Dedifferentiated amniotic fluid mesenchymal stem cell (primary cell): ENCODE results near the gene TSPAN18.
"Not testable (repeated sequence)": the region's sequence is repeated elsewhere in the genome, so short reads cannot be mapped to it uniquely, and the experiment has no call there.

Experiments
- DNase-seq: peaks from one replicate; pipeline ENCODE4 v3.0.0-alpha.2; 2016; ENCODE audit errors: extremely low spot score

The TSPAN18 gene

DNA sequence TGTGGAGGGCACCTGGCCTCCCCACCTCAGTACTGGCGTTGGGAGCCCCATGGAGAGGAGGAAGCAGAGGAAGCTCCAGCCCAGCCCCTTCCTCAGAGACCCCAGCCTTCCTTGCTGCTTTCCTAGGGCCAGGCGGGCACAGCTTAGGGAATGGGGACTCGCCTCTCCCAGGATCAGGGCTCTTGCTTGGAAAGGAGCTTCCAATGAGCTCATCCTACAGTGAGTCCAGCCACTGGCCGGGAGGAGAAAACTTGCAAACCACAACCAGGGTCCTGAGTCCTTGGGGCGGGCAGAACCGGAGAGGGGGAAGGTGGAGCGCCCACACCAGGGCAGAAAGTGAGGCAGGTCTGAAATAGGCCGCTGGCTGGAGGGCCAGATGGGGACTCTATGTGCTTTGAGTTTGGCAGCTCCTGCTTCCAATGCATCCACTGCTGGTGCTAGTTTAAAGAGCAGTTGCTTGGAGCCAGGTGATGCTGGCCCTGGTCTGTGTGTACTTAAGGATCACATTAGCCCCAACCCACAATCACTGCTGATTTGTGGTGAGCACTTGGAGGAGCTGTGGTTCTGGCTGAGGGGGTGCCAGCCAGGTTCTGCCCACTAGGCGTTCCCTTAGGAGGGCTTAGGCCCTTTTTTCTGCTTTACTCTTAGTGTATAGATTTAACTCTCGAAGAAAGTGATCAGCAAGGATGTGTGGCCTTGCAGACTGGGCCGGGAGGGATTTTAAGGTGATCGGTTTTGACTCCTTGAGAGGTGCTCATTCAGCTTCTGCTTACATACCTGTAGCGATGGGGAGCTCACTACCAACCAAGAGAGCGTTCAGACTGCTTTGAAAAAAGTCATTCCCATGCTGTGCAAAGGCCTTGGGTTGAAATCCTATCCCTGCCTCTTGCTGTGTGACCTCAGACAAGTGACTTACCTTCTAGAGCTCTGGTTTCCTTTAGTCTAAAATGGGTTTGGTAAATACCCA, 142.0 kb downstream of the TSPAN18 start:
- DNase-seq: no peak

DNA sequence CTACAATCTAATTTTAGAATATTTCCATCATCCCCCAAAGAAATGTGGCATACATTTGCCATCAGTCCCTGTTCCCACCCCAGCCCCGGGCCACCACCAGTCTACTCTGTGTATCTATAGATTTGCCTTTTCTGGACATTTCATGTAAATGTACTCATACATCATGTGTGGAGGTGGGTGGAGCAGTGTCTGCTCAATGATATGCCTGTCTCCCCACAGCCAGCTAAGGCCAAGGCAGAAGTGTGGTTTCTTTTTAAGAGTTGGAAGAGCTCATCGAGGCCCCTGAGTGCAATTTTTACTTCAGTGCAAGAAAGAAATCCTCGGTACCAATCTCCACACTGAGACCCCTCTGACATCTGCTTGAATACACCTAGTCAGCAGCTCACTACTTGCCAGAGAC, 143.4 kb downstream of the TSPAN18 start:
- DNase-seq: no peak

DNA sequence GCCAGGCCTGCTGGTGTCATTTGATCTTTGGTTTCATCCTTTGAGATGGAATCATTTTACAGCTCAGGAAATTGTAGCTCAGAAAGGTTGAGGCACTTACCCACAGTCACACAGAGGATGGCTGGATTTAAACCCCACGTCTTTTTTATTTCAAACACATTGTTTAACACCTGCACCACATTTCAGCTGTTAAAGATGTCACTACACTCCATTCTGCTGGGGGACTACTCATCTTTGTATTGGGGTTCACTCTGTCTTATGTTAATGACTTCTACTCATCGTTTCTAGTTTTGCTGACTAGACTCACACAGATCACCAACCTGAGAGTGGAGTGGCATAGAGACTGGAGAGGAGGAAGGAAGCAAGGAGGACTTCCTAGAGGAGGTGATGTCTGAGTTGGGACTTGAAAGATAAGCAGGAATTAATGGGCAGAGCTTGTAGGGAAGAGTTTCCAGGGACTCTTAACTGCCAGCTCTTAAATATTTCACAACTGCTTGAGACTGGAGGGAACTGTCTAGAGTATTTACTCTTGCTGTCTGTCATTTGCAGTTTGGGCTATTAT, 143.9 kb downstream of the TSPAN18 start:
- no peak for DNase-seq

DNA sequence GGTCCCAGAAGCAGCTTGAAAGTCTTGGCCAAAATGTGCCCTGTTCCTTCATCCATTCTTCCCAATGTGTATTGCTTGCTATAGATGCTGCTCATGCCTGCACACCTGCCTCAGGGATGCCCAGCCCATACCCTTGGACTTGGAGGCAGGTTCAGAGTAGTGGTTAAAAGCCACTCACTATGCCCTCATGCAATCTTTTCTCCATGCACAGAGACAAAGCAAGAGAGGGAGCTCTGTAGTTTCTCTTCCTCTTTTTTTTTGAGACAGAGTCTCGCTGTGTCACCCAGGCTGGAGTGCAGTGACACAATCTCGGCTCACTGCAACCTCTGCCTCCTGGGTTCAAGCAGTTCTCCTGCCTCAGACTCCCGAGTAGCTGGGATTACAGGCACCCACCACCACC, 144.9 kb downstream of the TSPAN18 start:
- not testable (repeated sequence) for DNase-seq

DNA sequence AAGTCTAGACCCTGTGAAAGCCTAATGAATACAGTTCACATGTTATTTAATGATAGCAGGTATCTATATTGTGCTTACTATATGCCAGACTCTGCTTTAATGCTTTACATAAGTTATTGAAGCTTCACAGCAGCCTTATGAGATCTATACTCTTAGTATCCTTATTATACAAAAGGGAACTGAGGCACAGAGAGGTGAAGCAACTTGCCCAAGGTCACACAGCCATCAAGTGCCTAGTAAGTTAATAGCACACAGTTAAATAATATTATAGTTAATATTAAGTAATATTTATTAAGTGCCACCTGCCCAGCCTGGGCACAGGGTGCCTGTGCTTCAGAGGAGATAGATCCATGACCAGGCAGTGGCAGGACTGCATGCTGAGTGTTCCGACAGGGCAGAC, 145.8 kb downstream of the TSPAN18 start:
- no peak for DNase-seq

DNA sequence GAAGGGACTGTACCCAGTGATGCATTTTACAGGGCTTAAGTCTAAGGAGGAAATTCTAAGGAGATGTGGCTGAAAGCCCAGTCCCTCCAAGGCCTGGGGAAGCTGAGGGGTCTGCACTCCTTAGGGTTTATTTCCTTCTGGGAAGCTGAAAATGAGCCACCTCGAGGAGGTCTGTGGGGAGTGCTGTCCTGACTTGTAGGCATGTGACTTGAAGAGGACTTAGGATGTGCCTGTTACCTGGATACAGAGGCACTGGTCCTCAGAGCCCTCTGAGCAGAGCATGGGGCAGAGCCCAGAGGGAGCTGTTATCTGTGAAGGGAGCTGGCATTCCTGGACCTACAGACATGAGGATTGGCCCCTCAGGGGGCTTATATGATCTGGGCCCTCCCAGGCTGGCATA, 146.8 kb downstream of the TSPAN18 start:
- DNase-seq: no peak

DNA sequence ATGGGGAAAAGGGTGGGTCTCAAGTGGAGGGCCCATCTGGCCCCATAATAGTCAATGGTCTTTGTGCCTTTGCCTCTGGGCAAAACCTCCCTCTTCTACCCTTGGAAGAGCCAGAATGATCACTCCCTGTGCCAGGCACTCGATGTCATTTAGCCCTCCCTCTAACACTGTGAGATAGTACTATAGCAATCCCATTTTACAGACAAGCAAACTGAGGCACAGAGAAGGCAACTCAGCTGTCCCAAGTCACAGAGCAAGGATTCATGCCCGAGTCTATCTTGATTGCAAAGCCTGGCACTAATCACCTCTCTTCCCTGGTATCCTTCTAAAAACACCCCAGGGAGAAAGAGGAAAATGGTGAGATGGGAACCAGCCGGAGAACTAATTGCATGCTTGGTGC, 147.5 kb downstream of the TSPAN18 start:
- DNase-seq: no peak

DNA sequence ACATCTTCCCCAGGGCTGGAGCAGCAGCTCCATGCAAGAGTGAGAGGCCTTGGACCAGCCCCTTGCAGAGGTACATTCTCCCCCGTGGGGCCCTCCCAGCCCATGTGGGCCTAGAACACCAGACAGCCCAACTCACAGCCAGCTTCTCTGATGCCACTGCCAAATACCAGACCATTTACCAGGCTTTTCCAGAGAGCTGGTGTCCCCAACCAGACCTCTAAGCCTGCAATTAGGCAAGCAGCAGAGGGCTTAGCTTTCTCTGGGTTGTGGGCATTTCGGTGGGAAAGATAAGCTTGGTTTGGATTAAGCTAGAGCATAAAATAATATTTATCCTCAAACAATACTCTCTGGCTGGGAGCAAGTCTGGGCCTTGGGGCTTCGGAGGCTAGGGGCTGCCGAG, 148.3 kb downstream of the TSPAN18 start:
- no peak for DNase-seq

DNA sequence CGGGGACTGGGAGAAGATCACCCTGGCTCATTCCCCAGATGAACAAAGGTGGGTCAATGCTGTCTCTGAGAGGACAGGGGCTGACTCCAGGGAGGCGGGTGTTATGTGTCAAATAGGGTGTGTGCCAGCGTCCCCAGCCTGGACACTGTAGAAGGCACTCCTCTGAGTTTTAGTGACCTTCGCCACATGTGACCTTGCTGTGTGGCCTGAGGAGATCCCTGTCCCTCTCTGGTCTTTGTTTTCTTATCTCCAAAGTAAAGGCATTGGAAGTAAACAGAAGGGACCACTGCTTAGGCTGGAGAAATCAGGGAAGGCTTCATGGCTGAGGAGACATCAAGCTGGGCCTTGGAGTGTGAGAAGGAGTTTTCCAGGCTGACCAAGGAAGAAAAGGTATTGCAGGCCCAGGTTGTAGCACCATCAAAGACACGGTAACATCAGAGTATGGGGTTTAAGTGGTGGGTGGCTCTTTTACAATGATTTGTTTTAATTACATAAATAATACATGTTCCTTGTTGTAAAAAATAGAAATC, 149.5 kb downstream of the TSPAN18 start:
- no peak for DNase-seq

DNA sequence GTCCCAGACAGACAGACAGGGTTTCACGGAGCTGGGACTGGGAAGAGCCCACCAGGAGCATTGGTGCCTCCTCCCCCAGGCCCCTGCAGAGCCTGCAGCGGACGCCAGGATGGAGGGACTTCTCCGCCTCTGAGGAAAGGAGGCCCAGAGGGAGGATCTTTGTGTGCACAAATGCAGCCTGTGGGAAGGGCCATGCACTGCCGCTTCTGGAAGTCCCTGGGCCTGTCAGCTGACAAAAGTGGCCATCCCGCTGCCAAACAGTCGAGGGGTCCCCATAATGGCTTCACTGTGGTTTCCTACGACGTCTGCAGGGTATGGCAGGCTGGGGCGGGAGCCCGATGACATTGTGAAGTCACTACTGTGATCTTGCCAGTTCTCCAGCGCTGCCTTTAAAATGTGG, 150.1 kb downstream of the TSPAN18 start:
- DNase-seq: no peak

DNA sequence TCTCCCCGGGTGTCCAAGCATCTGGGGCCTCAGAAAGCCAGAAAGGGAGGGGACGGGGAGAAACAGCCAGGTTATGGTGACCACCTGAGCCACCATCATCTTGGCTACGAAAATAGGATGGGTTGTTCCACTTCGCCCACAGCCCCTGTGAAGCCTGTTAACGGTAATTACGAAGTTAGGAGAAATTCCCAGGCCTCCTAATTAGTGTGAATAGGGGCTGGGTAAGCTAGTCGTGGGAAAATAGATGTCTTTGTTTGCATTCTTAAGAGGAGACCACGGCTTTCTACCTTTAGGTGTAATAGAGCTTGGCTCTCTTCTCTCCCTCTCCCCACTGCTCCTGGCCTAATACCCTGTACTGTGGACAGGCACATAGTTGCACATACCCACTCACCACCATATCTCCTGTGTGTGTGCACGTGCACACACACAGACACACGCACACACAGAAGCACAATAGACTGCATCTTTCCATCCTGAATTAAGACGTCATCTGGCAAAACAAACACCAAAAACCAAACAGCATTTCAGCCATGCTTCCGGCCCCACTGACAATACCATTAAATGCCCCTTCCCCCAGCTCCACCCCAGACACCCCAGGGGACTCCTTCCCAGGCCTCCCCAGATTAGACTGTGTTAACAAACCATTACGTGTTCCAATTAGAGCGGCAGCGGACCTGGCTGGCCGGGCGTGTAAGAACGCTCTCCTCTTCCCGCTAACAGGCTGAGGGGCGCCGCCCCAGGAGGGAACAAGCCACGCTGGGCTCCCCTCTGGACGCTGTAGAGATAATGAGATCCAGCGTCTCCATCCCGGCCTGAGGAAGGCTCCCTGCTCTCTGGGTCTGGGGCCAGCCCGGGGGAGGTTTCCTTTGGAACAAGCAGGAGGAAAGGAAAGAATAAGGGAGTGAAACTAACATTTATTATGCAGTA, 151.1 kb downstream of the TSPAN18 start:
- DNase-seq: no peak

DNA sequence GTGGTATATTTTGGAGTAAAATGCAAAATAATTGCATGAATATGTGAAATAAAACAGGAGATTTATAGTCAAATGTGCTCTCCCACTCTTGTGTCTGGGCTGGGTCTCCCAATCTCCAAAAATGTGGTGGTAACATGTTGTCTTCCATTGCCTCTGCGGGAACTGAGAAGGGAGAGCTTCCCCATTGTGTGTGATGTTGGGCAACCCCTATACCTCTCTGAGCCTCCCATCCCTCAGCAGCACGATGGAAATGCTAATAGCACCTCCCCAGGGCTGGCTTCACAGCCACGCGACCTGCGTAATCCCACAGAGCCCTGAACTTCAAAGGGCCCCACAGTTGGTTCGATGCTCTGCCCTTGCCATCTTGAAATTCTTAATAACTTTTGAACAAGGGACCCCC, 151.9 kb downstream of the TSPAN18 start:
- no peak for DNase-seq

DNA sequence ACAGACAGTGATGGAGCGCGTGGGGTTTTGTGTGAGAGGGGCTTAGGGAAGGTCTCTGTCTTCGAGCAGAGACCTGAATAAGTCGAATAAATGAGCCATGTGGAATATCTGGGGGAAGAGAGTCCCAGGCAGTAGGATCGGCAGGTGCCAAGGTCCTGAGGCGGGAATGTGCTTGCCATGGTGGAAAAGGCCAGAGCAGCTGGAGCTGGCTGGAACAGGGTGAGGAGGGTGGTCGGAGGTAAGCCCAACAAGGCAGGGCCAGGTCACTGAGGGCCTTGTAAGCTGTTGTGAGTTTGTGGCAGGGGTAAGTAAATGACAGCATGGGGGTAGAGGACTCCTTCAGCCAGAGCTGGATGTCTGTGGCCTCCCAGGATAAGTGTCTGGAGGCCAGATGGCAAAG, 152.7 kb downstream of the TSPAN18 start:
- no peak for DNase-seq

DNA sequence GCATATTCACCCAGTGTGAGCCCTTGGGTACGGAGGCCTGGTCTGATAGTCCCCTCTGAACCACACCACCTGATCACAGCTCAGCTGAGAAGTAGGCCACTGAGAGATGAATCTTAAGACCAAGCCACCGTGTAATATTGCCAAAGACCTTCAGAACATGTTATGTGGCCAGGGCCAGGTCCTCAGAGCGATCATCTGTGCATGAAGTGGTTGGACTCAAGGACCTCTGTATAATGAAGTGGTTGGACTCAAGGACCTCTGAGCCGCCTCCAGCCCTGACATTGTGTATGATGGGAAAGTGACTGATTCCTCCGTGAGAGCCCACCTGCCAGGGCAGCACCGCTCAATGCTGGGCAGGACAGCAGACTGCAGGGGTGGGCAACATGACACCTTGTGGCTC, 153.7 kb downstream of the TSPAN18 start:
- DNase-seq: no peak

DNA sequence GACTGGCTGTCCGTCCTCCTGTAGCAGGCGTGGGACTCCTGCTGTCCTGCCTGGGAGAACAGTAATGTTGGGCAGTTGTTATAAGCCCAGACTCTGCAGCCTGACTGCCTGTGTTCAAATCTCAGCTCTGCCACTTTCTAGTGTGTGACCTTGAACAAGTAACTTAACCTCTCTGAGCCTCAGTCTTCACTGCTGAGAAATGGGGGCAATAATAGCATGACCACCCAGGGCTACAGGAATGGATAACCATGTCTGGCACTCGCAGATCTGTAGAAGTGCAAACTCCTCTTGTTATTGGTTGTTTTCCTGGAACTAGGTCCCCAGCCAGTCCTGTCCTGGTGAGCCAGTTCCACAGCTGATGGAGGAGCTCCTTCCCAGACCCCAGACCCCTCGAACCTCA, 154.2 kb downstream of the TSPAN18 start:
- no peak for DNase-seq

DNA sequence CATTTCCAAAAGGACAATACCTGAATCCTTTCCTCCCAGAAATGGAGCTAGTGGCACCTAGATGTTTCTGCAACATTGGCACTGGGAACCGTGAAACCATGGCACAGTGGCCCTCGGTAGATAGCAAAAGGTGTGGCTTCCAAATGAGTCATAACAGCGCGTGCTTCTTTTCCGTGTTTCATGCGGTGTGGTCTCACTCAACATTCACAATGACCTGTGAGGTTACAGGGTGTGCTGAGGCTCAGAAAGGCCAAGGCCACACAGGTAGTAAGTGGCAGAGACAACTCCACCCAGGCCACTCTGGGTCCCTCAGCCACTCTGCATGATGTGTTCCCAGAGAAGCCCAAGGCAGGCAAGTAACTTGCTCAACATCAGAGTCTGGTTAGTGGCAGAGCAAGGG, 156.5 kb downstream of the TSPAN18 start:
- DNase-seq: no peak

DNA sequence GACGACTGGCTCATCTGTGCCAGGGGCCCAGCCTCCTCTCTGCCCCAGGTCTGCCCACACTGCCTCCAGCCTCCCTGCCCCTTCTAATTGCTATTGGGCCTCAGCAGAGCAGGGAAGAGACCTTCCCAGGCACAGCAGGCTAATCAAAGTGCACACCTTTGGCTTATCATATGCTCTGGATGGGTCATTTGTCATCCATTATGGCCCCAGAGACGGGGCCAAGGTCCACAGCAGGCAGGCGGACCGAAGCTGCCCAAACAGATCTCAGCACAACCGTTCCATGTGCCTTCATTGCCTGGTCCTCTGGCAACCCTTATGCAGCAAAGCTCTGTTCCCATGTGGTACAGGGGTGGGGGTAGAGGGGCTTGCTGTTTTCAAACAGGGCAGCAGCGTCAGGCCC, 157.3 kb downstream of the TSPAN18 start:
- DNase-seq: no peak

DNA sequence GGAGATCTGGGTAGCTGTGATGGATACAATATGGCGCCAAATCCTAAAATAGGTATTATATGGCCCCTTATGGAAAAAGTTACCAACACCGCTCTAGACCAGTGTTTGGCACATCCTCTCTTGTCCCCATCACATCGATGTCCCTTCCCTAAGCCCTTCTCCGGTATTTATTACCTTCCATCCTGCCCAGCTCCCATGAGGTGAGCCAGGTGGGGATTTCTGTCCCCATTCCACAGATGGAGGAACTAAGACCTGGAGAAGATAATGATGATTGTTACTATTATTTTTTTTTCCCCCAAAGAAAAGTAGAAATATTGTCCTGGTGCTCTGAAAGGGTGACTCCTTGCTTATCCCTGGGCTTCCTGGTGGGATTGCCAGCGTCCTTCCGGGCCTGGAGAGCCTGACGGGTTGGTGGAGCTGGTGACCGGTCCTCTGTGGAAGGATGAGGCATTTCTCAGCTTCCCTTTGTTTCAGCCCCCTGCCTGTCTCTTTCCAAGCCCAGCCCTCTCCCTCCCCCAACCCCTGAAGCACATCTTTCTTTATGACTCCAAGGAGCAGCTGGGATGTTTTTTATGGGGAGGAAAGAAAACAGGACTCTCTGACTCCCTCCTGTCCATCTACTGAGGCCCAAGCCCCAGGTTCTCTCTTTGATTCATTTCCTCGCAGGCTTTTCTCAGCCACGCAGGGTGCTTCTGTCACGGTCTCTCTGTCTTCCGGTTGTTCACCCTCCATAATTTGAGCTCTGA, 158.5 kb downstream of the TSPAN18 start:
- DNase-seq: no peak

DNA sequence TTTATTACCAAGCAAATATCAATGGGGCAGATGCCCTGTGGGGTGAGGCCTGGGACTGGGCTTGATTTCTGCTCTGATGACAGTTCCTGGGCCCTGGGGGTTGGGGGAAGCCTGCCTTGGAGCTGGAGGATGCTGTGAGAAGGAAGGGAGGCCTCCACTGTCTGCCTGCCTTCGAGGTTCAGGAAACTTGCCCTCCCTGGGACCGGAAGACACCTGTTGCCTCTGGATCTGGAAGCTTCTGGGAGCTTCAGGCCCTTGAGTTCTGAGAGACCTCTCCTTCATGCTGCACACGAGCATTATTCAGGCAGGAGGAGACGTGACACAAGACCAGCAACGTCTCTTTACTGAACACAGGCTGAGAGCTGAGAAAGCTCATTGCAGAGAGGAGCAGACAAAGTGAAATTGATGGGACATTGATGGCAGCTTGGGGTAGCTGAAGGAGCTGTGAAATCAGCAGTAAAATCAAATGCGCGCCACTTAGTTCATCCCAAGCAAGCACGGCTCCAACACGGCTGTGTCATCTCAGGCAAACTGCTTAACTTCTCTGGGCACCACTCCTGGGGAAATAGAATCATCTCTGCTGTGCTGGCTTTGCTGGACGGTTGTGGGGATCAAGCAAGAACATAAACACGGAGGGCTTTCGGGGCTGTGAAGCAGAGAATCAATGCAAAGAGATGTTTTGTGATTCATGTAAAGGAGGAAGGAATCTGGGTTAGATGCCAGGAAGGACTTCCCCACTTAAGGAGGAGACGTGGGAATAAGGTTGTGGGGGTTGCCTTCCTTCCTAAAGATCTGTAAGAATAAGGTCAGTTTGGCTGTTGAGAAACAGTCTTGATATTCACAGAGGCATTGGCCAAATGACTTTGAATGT, 159.4 kb downstream of the TSPAN18 start:
- DNase-seq: no peak

DNA sequence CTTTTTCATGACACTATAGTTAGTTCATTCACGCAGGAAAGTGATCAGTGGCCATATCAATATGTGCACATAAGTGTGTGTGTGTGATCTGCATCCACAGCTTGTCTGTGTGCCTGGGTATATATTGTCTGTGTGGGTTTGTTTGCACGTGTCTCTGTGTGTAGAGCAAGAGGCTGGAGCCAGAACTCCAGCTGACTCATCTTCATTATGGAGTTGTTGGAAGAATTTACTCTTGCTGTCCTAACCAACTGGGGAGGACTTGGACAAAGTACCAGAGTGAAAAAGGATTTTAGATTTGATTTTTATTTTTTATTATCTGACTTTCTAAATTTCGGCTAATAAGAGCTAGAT, 160.0 kb downstream of the TSPAN18 start:
- DNase-seq: peak; percentile 63

DNA sequence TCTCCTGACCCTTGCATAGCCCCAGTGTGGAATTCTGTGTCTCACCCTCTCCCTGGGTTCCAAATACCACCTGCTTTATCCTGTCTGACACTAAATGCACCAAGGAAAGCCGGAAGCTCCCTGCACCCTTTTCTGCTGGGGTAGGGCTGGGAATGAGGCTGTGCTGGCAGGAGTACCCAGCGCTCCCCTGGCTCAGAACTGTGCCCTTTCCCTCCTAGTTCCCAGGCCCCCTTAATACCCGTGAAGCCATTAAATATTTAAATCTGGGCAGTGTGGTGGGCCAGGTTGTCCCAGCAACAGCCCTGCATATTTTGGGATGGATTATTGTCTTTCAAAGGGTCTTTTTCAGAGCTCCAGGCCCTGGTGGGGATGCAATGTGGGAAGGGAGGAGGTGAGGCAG, 160.9 kb downstream of the TSPAN18 start:
- no peak for DNase-seq
